GM06990 (cell line): ENCODE data around the gene HIVEP2.
A peak's percentile ranks its signal among the peaks of the same experiment; 100 is the strongest.

ENCODE experiments used
- DNase-seq: peaks from one replicate; pipeline ENCODE4 v3.0.0-alpha.2; 2011; ENCODE audit not compliant: insufficient read length; ENCODE audit errors: extremely low read depth
- H3K27me3 ChIP-seq: replicated peaks from 2 replicates; pipeline ENCODE4 v1.6.0; 2011; ENCODE audit warnings: low read length; ENCODE audit not compliant: control insufficient read depth, insufficient read depth
- H3K36me3 ChIP-seq: 2 replicates; pipeline ENCODE4 v1.5.1; 2011; ENCODE audit warnings: low read length; ENCODE audit not compliant: control insufficient read depth, insufficient read depth
- H3K4me3 ChIP-seq: replicated peaks from 2 replicates; pipeline ENCODE4 v1.5.1; 2011; ENCODE audit warnings: low read depth, mild to moderate bottlenecking, control low read depth, low read length
- CTCF ChIP-seq: IDR thresholded peaks from 2 replicates; pipeline ENCODE4 v1.5.1; 2011; ENCODE audit warnings: low read length, control low read depth, mild to moderate bottlenecking, inconsistent platforms; ENCODE audit not compliant: insufficient read depth, poor library complexity, severe bottlenecking

Gene HIVEP2

GRCh38 chr6:142843361-142843760 is 101.6 kb downstream of the HIVEP2 start:
- no peak for TF ChIP-seq CTCF
- DNase-seq = no peak
- H3K27me3 ChIP-seq = no peaks in the 10 kb centered on the region
- 0 out of 2 replicates have a peak overlapping the region, but pooled peaks have one; percentile 4 for H3K4me3 ChIP-seq
- H3K36me3 ChIP-seq = no peaks in the 10 kb centered on the region

GRCh38 chr6:142842418-142843261 is 102.3 kb downstream of the HIVEP2 start:
- DNase-seq = peak; percentile 86
- no peaks in the 10 kb centered on the region for H3K36me3 ChIP-seq
- no peaks in the 10 kb centered on the region for H3K27me3 ChIP-seq
- peak overlapping the region; percentile 47 for H3K4me3 ChIP-seq
- TF ChIP-seq CTCF = no peak

- Histone ChIP-seq H3K36me3 (no peaks in the 10 kb centered on the region), H3K4me3 (peak overlapping the region; percentile 47), H3K27me3 (no peaks in the 10 kb centered on the region)
- DNase-seq = no peak
- no peak for TF ChIP-seq CTCF
These were observed 103.1 kb downstream of the HIVEP2 start for GRCh38 chr6:142841915-142842314.

- Histone ChIP-seq H3K27me3 (no peaks in the 10 kb centered on the region), H3K4me3 (peak overlapping the region; percentile 12), H3K36me3 (no peaks in the 10 kb centered on the region; the same call in 1 of the 2 replicates)
- TF ChIP-seq CTCF = no peak
- no peak for DNase-seq
These were observed 105.3 kb downstream of the HIVEP2 start for GRCh38 chr6:142839686-142840040.

GRCh38 chr6:142838821-142839685 is 105.9 kb downstream of the HIVEP2 start:
- DNase-seq = no peak
- Histone ChIP-seq H3K27me3 (no peaks in the 10 kb centered on the region), H3K36me3 (no peaks in the 10 kb centered on the region; the same call in 1 of the 2 replicates), H3K4me3 (peak overlapping the region; percentile 22)
- TF ChIP-seq CTCF = no peak
